ENCODE results near the gene MYO6. TPM values are rescaled to one million over a fixed set of nuclear protein-coding genes. Genes with fewer than 3 reads are reported as not detected.
"Not testable (repeated sequence)": the region's sequence is repeated elsewhere in the genome, so short reads cannot be mapped to it uniquely, and the experiment has no call there.

MYO6 gene
- total RNA-seq, 1 donor from 2014 or later = 62.7 TPM

GRCh38 chr6:75893058-75893775, 144.2 kb downstream of the MYO6 start:
- DNase-seq (no peak), ATAC-seq (peak; percentile 70 to 80)
- Histone ChIP-seq H3K4me1 (no peaks in the 10 kb centered on the region), H3K36me3 (peaks cover 21% of the 10 kb centered on the region), H3K27ac (no peak overlapping the region), H3K4me3 (no peak overlapping the region), H3K9me3 (no peaks in the 10 kb centered on the region), H3K27me3 (ENCODE audit: low read depth) (no peaks in the 10 kb centered on the region)
- peak; percentile 66 for TF ChIP-seq CTCF (IDR thresholded peaks at IDR 0.05)
- intact Hi-C loops (cut with DNase I) = no loop called here

GRCh38 chr6:75893776-75894152, 144.7 kb downstream of the MYO6 start:
- DNase-seq = no peak
- Histone ChIP-seq H3K9me3 (no peaks in the 10 kb centered on the region), H3K27ac (no peak overlapping the region), H3K4me3 (no peak overlapping the region), H3K4me1 (no peaks in the 10 kb centered on the region), H3K27me3 (ENCODE audit: low read depth) (no peaks in the 10 kb centered on the region), H3K36me3 (peaks cover 21% of the 10 kb centered on the region)
- ATAC-seq = no peak
- no peak for TF ChIP-seq CTCF (IDR thresholded peaks at IDR 0.05)
- intact Hi-C loops (cut with DNase I) = no loop called here

- intact Hi-C loops (cut with DNase I) = no loop called here
- peaks cover 7% of the 10 kb centered on the region for H3K36me3 ChIP-seq
- no peak for ATAC-seq
These were observed 147.5 kb downstream of the MYO6 start for GRCh38 chr6:75896526-75896925.

GRCh38 chr6:75900216-75900615, 151.2 kb downstream of the MYO6 start:
- H3K27ac ChIP-seq; H3K4me3 ChIP-seq; DNase-seq; H3K4me1 ChIP-seq; ATAC-seq; H3K27me3 ChIP-seq (ENCODE audit: low read depth); intact Hi-C loops (cut with DNase I); H3K36me3 ChIP-seq; H3K9me3 ChIP-seq: not testable (repeated sequence)

More at GRCh38 chr6:75896526-75896925, 147.5 kb downstream of the MYO6 start:
- Histone ChIP-seq H3K4me3 (no peak overlapping the region), H3K4me1 (no peaks in the 10 kb centered on the region), H3K27ac (no peak overlapping the region), H3K9me3 (no peaks in the 10 kb centered on the region), H3K27me3 (ENCODE audit: low read depth) (no peaks in the 10 kb centered on the region)
- DNase-seq = no peak
- TF ChIP-seq CTCF (IDR thresholded peaks at IDR 0.05) = no peak

- H3K27ac ChIP-seq; H3K4me1 ChIP-seq; H3K27me3 ChIP-seq (ENCODE audit: low read depth); H3K9me3 ChIP-seq; DNase-seq; H3K4me3 ChIP-seq; intact Hi-C loops (cut with DNase I); ATAC-seq: not testable (repeated sequence)
- peaks cover 10% of the 10 kb centered on the region for H3K36me3 ChIP-seq
These were observed 156.1 kb downstream of the MYO6 start for GRCh38 chr6:75905129-75905528.

- Histone ChIP-seq H3K27me3 (ENCODE audit: low read depth) (no peaks in the 10 kb centered on the region), H3K4me3 (no peak overlapping the region), H3K9me3 (no peaks in the 10 kb centered on the region), H3K4me1 (no peaks in the 10 kb centered on the region), H3K27ac (no peak overlapping the region), H3K36me3 (peaks cover 10% of the 10 kb centered on the region)
- TF ChIP-seq CTCF (IDR thresholded peaks at IDR 0.05) = no peak
- intact Hi-C loops (cut with DNase I) = no loop called here
- ATAC-seq (peak; percentile 49 to 70), DNase-seq (no peak)
These were observed 157.8 kb downstream of the MYO6 start for GRCh38 chr6:75906871-75907270.
